KMS-11 (cell line): Measurements from ENCODE around the gene ACSS1.

Experiments used
- H2AFZ ChIP-seq: fragments of 200-600 bp; sonication (generic); 2 replicates; pipeline ENCODE4 v1.6.1; 2016; ENCODE audit warnings: antibody characterized with exemption, mixed run types, low read depth
- H3K27ac ChIP-seq: fragments of 200-600 bp; sonication (generic); 2 replicates; pipeline ENCODE4 v1.6.1; 2016; ENCODE audit warnings: mild to moderate bottlenecking, mixed run types
- H3K27me3 ChIP-seq: fragments of 200-600 bp; sonication (generic); 2 replicates; pipeline ENCODE4 v1.6.1; 2017; ENCODE audit warnings: mild to moderate bottlenecking, low read depth, mixed run types, moderate library complexity; ENCODE audit not compliant: insufficient read depth
- H3K36me3 ChIP-seq: fragments of 200-600 bp; sonication (generic); 2 replicates; pipeline ENCODE4 v1.6.1; 2017; ENCODE audit warnings: mild to moderate bottlenecking, mixed run types; ENCODE audit not compliant: insufficient read depth
- H3K4me1 ChIP-seq: fragments of 200-600 bp; sonication (generic); 2 replicates; pipeline ENCODE4 v1.6.1; 2016; ENCODE audit warnings: mild to moderate bottlenecking, low read depth, mixed run types; ENCODE audit not compliant: poor library complexity, severe bottlenecking
- H3K4me2 ChIP-seq: fragments of 200-600 bp; sonication (generic); 2 replicates; pipeline ENCODE4 v1.7.0; 2016; ENCODE audit warnings: mild to moderate bottlenecking, mixed run types
- H3K4me3 ChIP-seq: fragments of 200-600 bp; sonication (generic); IDR thresholded peaks from 2 replicates; pipeline ENCODE4 v1.6.1; 2017; ENCODE audit warnings: low read depth, low read length, mixed read lengths; ENCODE audit not compliant: insufficient read depth
- H3K79me2 ChIP-seq: fragments of 200-600 bp; sonication (generic); 2 replicates; pipeline ENCODE4 v1.6.1; 2016; ENCODE audit warnings: low read depth, mixed run types; ENCODE audit not compliant: insufficient read depth
- H3K9ac ChIP-seq: fragments of 200-600 bp; sonication (generic); 2 replicates; pipeline ENCODE4 v1.6.1; 2016; ENCODE audit warnings: mild to moderate bottlenecking, mixed run types
- H4K20me1 ChIP-seq: fragments of 200-600 bp; sonication (generic); 2 replicates; pipeline ENCODE4 v1.6.1; 2016; ENCODE audit warnings: mild to moderate bottlenecking, mixed run types; ENCODE audit not compliant: insufficient read depth
- TF ChIP-seq, protein P1 (sequence below): fragments of 200-600 bp; sonication (generic); conservative IDR thresholded peaks from 2 replicates; pipeline ENCODE4 v1.6.1; 2017; ENCODE audit warnings: low read depth, mild to moderate bottlenecking, antibody characterized with exemption, low read length, moderate library complexity, mixed read lengths

The ACSS1 gene

GRCh38 chr20:24998631-24999445, 59.1 kb downstream of the ACSS1 start:
- Histone ChIP-seq H4K20me1 (no peaks in the 10 kb centered on the region), H2AFZ (no peak overlapping the region), H3K79me2 (no peaks in the 10 kb centered on the region), H3K27me3 (no peaks in the 10 kb centered on the region), H3K9ac (no peak overlapping the region), H3K36me3 (no peaks in the 10 kb centered on the region), H3K4me3 (no peak overlapping the region), H3K4me1 (peaks cover 6% of the 10 kb centered on the region), H3K27ac (no peak overlapping the region), H3K4me2 (no peak overlapping the region)
- TF ChIP-seq, protein P1, sequence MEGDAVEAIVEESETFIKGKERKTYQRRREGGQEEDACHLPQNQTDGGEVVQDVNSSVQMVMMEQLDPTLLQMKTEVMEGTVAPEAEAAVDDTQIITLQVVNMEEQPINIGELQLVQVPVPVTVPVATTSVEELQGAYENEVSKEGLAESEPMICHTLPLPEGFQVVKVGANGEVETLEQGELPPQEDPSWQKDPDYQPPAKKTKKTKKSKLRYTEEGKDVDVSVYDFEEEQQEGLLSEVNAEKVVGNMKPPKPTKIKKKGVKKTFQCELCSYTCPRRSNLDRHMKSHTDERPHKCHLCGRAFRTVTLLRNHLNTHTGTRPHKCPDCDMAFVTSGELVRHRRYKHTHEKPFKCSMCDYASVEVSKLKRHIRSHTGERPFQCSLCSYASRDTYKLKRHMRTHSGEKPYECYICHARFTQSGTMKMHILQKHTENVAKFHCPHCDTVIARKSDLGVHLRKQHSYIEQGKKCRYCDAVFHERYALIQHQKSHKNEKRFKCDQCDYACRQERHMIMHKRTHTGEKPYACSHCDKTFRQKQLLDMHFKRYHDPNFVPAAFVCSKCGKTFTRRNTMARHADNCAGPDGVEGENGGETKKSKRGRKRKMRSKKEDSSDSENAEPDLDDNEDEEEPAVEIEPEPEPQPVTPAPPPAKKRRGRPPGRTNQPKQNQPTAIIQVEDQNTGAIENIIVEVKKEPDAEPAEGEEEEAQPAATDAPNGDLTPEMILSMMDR = no peak

DNA sequence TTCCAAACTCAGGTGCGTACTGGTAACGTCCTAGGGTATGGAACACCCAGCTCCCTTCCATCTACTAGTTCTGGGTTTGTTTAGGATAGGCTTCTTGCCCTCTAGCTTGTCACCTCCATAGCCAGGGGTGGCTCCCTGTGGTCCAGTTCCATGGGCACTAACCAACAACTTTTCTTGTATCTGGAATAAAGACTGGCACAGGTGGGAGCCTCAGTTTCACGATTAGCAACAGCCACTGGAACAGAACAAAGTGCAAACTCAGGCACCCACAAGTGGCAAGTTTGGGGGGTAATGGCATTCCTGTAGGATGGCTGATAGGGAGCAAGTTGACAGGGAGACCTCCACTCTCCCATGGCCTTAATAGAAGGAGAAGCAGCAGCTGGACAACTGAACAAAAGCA, 59.8 kb downstream of the ACSS1 start:
- H3K27me3 ChIP-seq = no peaks in the 10 kb centered on the region
- no peak overlapping the region for H3K27ac ChIP-seq
- H3K36me3 ChIP-seq = no peaks in the 10 kb centered on the region
- H4K20me1 ChIP-seq = no peaks in the 10 kb centered on the region
- H3K9ac ChIP-seq = no peak overlapping the region
- H2AFZ ChIP-seq = no peak overlapping the region
- peaks cover 12% of the 10 kb centered on the region for H3K4me1 ChIP-seq
- TF ChIP-seq, protein P1 = no peak
- H3K4me3 ChIP-seq = no peak overlapping the region
- H3K79me2 ChIP-seq = no peaks in the 10 kb centered on the region
- no peak overlapping the region for H3K4me2 ChIP-seq

DNA sequence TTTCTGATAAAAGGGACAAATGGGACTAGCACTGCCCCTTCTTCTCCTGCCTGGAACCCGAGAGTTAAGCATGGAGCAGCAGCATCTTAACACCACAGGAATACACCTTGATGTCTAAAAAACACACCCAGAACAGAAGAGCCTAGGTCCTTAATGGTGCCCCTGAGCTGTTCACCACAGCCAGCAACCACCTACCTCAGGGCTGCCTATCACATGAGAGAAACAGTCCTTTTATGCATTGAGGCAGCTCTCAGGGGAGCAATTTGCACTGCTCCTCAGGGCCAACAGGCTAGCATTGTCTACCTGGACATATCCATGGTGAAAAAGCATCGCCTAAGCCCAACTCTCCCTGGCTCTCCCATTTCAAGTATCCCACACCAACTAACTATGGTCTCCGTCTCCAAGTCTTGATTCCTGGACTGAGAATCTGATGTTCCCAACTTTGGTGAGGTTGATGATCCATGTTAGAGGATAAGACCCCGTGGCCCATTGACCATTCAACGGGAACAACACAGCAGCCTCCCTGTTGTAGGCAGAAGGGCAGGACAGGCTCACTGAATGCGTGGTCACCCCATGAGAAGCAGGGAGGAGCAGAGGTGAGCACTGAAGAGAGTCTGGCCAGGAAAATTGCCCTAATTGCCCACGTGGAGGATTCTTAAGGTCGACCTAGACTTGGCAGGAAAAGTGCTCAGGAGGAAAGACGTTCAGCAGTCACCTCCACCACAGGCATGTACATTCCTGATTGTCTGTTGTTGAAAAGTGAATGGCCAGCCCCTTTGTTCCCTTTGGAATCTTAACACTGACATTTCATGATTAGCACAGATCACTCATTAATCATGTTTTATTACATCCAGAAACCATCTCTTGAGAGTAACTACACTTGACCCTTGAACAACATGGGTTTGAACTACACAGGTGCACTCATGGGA, 61.2 kb downstream of the ACSS1 start:
- H3K4me3 ChIP-seq = no peak overlapping the region
- H4K20me1 ChIP-seq = no peaks in the 10 kb centered on the region
- no peak overlapping the region for H3K4me2 ChIP-seq
- no peak overlapping the region for H3K9ac ChIP-seq
- no peaks in the 10 kb centered on the region for H3K27me3 ChIP-seq
- TF ChIP-seq, protein P1 = no peak
- no peaks in the 10 kb centered on the region for H3K36me3 ChIP-seq
- H3K4me1 ChIP-seq = peaks cover 12% of the 10 kb centered on the region
- H3K27ac ChIP-seq = no peak overlapping the region
- no peak overlapping the region for H2AFZ ChIP-seq
- H3K79me2 ChIP-seq = no peaks in the 10 kb centered on the region; the same call in 1 of the 2 replicates

- TF ChIP-seq, protein P1 = no peak
- Histone ChIP-seq H3K27me3 (no peaks in the 10 kb centered on the region), H4K20me1 (no peaks in the 10 kb centered on the region), H2AFZ (no peak overlapping the region), H3K36me3 (no peaks in the 10 kb centered on the region), H3K4me3 (no peak overlapping the region), H3K4me2 (no peak overlapping the region), H3K27ac (no peak overlapping the region), H3K79me2 (no peaks in the 10 kb centered on the region; the same call in 1 of the 2 replicates), H3K4me1 (peaks cover 20% of the 10 kb centered on the region), H3K9ac (no peak overlapping the region)
Observed at GRCh38 chr20:24995741-24996448, 62.0 kb downstream of the ACSS1 start.
